Osteoblast (primary cell): ENCODE results near the gene CUEDC1. TPM values are rescaled to one million over a fixed set of nuclear protein-coding genes. Genes with fewer than 3 reads are reported as not detected.
"Not testable (repeated sequence)": the region's sequence is repeated elsewhere in the genome, so short reads cannot be mapped to it uniquely, and the experiment has no call there.

ENCODE experiments used
- DNase-seq: peaks from one replicate; pipeline ENCODE4 v3.0.0; 2011; ENCODE audit warnings: low spot score, mixed read lengths; ENCODE audit not compliant: insufficient read length; ENCODE audit errors: missing footprints
- H2AFZ ChIP-seq: 2 replicates; pipeline ENCODE4 v1.6.0; 2011; ENCODE audit warnings: mild to moderate bottlenecking, low read length
- H3K27ac ChIP-seq: 2 replicates; pipeline ENCODE4 v1.5.1; 2011; ENCODE audit warnings: mild to moderate bottlenecking, low read depth, low read length, moderate library complexity
- H3K27me3 ChIP-seq: 2 replicates; pipeline ENCODE4 v1.6.0; 2012; ENCODE audit warnings: mild to moderate bottlenecking, control low read depth, inconsistent platforms, low read length, moderate library complexity; ENCODE audit not compliant: insufficient read depth
- H3K36me3 ChIP-seq: 2 replicates; pipeline ENCODE4 v1.5.1; 2011; ENCODE audit warnings: mild to moderate bottlenecking, low read length, control low read depth, moderate library complexity; ENCODE audit not compliant: insufficient read depth
- H3K4me1 ChIP-seq: 2 replicates; pipeline ENCODE4 v1.5.1; 2011; ENCODE audit warnings: mild to moderate bottlenecking, low read length, control low read depth, moderate library complexity; ENCODE audit not compliant: insufficient read depth
- H3K4me2 ChIP-seq: 2 replicates; pipeline ENCODE4 v1.6.0; 2011; ENCODE audit warnings: mild to moderate bottlenecking, low read length; ENCODE audit not compliant: insufficient read depth
- H3K4me3 ChIP-seq: fragments of 200-600 bp; sonication (generic); 3 replicates; pipeline ENCODE4 v1.5.1; 2012; ENCODE audit warnings: mild to moderate bottlenecking, low read length, inconsistent platforms; ENCODE audit not compliant: insufficient read depth
- H3K79me2 ChIP-seq: 2 replicates; pipeline ENCODE4 v1.6.0; 2012; ENCODE audit warnings: mild to moderate bottlenecking, low read length, control low read depth, inconsistent platforms; ENCODE audit not compliant: insufficient read depth
- H3K9me3 ChIP-seq: 2 replicates; pipeline ENCODE4 v1.5.1; 2011; ENCODE audit warnings: low read depth, low read length, control low read depth
- H4K20me1 ChIP-seq: 2 replicates; pipeline ENCODE4 v1.6.0; 2012; ENCODE audit warnings: mild to moderate bottlenecking, low read length, control low read depth; ENCODE audit not compliant: insufficient read depth
- CTCF ChIP-seq: IDR thresholded peaks from 2 replicates; pipeline ENCODE4 v1.5.1; 2011; ENCODE audit warnings: mild to moderate bottlenecking, low read depth, low read length, moderate library complexity; ENCODE audit errors: extremely low read depth
- total RNA-seq: library from RNA; depleted of rRNA; stranded (reverse); fragments of >200 nt; gene quantifications from 2 replicates; pipeline ENCODE4 v1.2.3, GENCODE V29; 2012

Gene CUEDC1
- total RNA-seq, 1 donor = 21.0 TPM

GRCh38 chr17:57975044-57975443 lies 19.8 kb upstream of the CUEDC1 start:
- Histone ChIP-seq H3K79me2 (peaks cover 16% of the 10 kb centered on the region), H3K4me2 (no peak overlapping the region), H3K4me3 (no peak overlapping the region), H3K27ac (no peak overlapping the region), H2AFZ (no peak overlapping the region), H3K4me1 (peaks cover 6% of the 10 kb centered on the region), H3K27me3 (no peaks in the 10 kb centered on the region), H3K9me3 (no peaks in the 10 kb centered on the region), H4K20me1 (no peaks in the 10 kb centered on the region), H3K36me3 (peaks cover 49% of the 10 kb centered on the region)
- no peak for TF ChIP-seq CTCF
- peak; percentile 51 for DNase-seq

DNA sequence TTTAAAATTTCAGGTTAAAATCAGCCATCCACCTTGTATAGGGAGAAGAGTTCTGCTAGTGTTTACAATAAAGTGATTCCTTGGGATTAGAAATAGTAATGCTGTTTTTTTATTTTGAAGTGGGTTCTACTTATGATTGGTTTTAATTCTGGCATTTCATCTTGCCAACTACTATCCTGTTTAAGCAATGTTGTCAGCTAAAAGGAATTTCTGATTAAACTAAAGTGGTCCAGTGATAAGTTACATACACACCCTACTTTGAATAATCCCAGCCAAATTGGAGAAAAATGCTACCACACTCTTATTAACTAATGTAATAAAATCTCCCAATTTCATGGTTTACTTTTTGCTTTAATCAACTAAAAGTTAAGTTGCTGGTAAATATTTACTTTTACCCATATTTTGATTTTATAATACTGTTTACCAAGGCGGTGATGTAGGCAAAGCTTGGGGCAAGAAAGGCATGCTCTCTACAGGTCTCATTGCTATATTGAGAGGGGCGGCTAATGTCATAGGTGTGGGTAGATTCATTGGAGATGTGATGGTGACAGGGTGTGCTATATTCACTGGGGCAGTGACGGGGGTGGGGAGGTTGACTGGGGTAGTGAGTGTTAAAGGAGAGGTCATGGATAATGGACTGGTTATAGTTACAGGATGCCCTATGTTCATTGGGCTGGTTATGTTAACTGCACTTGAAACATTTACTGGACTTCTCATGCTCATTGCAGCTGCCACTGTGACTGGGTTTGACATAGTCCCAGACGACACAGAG lies 19.0 kb upstream of the CUEDC1 start:
- H3K4me3 ChIP-seq = not testable (repeated sequence)
- H3K36me3 ChIP-seq = peaks cover 42% of the 10 kb centered on the region

DNA sequence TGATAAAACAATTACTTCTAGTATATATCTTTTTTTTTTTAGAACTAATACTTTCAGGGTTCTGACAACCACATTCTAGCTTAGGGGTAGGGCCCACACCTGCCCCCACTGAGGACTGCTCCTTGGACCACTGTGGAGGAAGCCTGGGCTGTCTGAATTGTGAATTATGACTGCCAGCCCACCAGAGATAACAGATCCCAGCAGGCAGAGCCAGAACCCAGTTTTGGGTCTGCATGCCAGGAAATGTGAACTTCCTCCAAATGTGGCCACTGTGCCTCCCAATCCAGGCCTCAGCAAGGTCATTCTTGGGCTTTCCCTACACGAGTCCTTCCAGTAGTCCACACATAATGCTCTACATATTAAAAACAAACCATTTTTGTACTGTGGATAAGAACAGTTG lies 16.9 kb upstream of the CUEDC1 start:
- H4K20me1 ChIP-seq = no peaks in the 10 kb centered on the region
- no peak overlapping the region for H3K27ac ChIP-seq
- no peak for DNase-seq
- no peak overlapping the region for H3K4me3 ChIP-seq
- no peak for TF ChIP-seq CTCF
- H3K4me1 ChIP-seq = peaks cover 6% of the 10 kb centered on the region
- H3K79me2 ChIP-seq = peaks cover 6% of the 10 kb centered on the region
- peaks cover 28% of the 10 kb centered on the region for H3K36me3 ChIP-seq
- no peak overlapping the region for H2AFZ ChIP-seq
- H3K27me3 ChIP-seq = no peaks in the 10 kb centered on the region
- H3K4me2 ChIP-seq = no peak overlapping the region
- H3K9me3 ChIP-seq = no peaks in the 10 kb centered on the region

More for the DNA sequence above, 19.0 kb upstream of the CUEDC1 start:
- not testable (repeated sequence) for H3K4me1 ChIP-seq, H3K4me2 ChIP-seq, H3K27me3 ChIP-seq, DNase-seq, H3K27ac ChIP-seq, H2AFZ ChIP-seq, H3K9me3 ChIP-seq, H4K20me1 ChIP-seq
- H3K79me2 ChIP-seq = peaks cover 14% of the 10 kb centered on the region

DNA sequence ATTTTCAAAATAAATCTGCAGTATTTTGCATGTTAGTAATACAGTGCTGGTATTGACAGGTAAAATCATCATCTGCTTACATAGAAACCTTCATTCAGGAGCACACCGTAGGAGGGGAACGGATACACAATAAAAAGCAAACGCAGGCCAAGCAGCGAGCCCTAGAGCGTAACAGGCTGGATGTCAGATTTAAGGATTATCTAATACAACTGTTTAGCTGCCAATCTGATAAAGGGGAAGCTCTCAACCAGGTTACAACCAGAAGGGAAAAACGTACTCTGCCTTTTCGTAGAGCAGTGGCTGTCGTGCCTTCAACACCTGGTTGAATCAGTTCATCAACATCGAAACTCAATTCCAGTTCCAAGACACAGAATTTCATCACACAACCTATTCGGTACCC lies 16.4 kb upstream of the CUEDC1 start:
- Histone ChIP-seq H3K4me3 (no peak overlapping the region), H3K79me2 (peaks cover 6% of the 10 kb centered on the region), H3K4me2 (no peak overlapping the region), H3K36me3 (peaks cover 23% of the 10 kb centered on the region), H3K4me1 (peaks cover 6% of the 10 kb centered on the region), H2AFZ (no peak overlapping the region), H4K20me1 (no peaks in the 10 kb centered on the region), H3K27ac (no peak overlapping the region), H3K9me3 (no peaks in the 10 kb centered on the region), H3K27me3 (no peaks in the 10 kb centered on the region)
- TF ChIP-seq CTCF = no peak
- no peak for DNase-seq
